Omental fat pad (tissue), 4 donors: ENCODE results near the gene SLC43A3. TPM values are rescaled to one million over a fixed set of nuclear protein-coding genes. Genes with fewer than 3 reads are reported as not detected.
A peak's percentile ranks its signal among the peaks of the same experiment; 100 is the strongest.

ENCODE experiments used
- ATAC-seq: fragments of 150-250 bp; one replicate; pipeline ENCODE4 v1.9.1; 2016; ENCODE audit warnings: mild to moderate bottlenecking, moderate library complexity; ENCODE audit not compliant: low FRiP score
- DNase-seq: peaks from one replicate; pipeline ENCODE4 v3.0.0-alpha.2; 2019; ENCODE audit warnings: low spot score
- CTCF ChIP-seq, 3 donors: fragments of 450-650 bp; IDR thresholded peaks; one replicate each; pipeline ENCODE4 v1.5.1; 2016 to 2017; ENCODE audit warnings: antibody characterized with exemption in 3 of 3, mild to moderate bottlenecking in 3 of 3, moderate library complexity in 2 of 3
- total RNA-seq, 4 donors: library from RNA; depleted of rRNA; stranded (reverse); fragments of >200 nt; gene quantifications; one replicate each; pipeline ENCODE4 v1.1.0, GENCODE V29; 2016

The SLC43A3 gene
- total RNA-seq, 4 donors from 2014 or later: 73.3 to 152 (median 112) TPM

- no peak for TF ChIP-seq CTCF (IDR thresholded peaks at IDR 0.05)
- ATAC-seq (no peak), DNase-seq (no peak)
Measured at GRCh38 chr11:57459164-57460021, 32.5 kb upstream of the SLC43A3 start.

GRCh38 chr11:57458410-57459163 is 31.7 kb upstream of the SLC43A3 start:
- ATAC-seq (peak; percentile 58), DNase-seq (peak; percentile 56)
- peak in 1 of 3 donors; percentile 38 for TF ChIP-seq CTCF (IDR thresholded peaks at IDR 0.05)

GRCh38 chr11:57458060-57458409 is 31.1 kb upstream of the SLC43A3 start:
- ATAC-seq: peak; percentile 46

DNA sequence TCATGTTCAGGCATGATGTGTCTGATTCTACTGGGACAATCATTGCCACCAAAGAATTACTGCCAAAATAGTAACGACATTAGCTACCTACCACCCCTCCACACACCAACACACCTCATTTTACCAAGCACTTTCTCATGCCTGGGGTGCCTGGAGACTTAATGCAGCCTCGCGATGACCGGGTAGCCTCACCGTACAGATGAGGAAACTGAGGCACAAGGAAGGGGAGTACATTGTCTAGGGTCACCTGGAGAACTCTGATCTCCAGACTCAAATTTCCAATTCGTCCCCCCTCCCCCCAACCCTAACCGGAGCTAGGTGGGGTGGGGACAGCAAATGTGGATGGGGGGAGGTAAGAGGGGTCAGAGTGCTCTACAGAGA is 30.7 kb upstream of the SLC43A3 start:
- no peak for TF ChIP-seq CTCF (IDR thresholded peaks at IDR 0.05)
- ATAC-seq (no peak), DNase-seq (no peak)

More at GRCh38 chr11:57458060-57458409, 31.1 kb upstream of the SLC43A3 start:
- no peak for TF ChIP-seq CTCF (IDR thresholded peaks at IDR 0.05)
- no peak for DNase-seq

GRCh38 chr11:57456960-57457642 is 30.2 kb upstream of the SLC43A3 start:
- peak in 2 of 3 donors; percentile 75 to 89 for TF ChIP-seq CTCF (IDR thresholded peaks at IDR 0.05)
- DNase-seq (peak; percentile 84), ATAC-seq (peak; percentile 91)

DNA sequence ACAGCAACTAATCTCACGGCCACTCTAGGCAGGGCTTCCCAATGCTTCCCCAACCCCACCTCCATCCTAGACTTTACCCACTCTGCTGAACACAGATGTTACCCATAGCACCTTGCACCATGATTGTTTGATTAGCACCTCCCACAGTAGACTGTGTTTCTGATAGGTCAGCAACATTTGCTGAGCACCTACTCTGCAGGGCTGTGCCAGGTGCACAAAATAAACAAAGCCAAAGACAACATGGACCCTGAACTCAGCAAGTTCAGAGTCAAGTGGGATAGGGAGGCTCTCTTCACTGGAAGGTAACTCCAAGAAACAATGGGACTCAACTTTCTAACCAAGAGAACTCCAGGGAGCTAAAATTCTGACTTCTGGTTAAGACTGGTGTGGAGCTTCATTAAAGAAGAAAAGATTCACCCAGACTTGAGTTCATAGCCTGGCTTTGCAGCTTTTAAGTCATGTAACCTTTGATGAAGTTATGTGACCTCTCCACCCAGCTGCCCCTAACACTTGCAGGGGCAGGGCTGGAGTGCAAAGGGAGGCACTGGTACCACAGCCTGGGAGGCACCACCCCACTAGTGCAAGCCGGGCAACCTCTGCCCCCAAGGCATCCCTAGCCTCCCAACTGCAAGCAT is 26.7 kb upstream of the SLC43A3 start:
- TF ChIP-seq CTCF (IDR thresholded peaks at IDR 0.05): no peak
- ATAC-seq (no peak), DNase-seq (no peak)
